ENCODE measurements around the gene MPC1.
"Not testable (repeated sequence)": the region's sequence is repeated elsewhere in the genome, so short reads cannot be mapped to it uniquely, and the experiment has no call there.

Gene MPC1

GRCh38 chr6:166369782-166370181 is 13.0 kb downstream of the MPC1 start:
- H3K36me3 ChIP-seq = peaks cover 3% of the 10 kb centered on the region; the same call in 1 of the 2 replicates
- TF ChIP-seq CTCF (IDR thresholded peaks at IDR 0.05; ENCODE audit: low read depth, low read length) = no peak
- DNase-seq = no peak
- H3K27me3 ChIP-seq = no peaks in the 10 kb centered on the region
- H3K4me1 ChIP-seq = no peaks in the 10 kb centered on the region
- no peak overlapping the region for H3K4me3 ChIP-seq (ENCODE audit: low read depth, low read length)
- no peaks in the 10 kb centered on the region for H3K9me3 ChIP-seq

GRCh38 chr6:166366921-166367320 is 15.8 kb downstream of the MPC1 start:
- H3K27me3 ChIP-seq = no peaks in the 10 kb centered on the region
- peaks cover 6% of the 10 kb centered on the region; the same call in 1 of the 2 replicates for H3K36me3 ChIP-seq

GRCh38 chr6:166365806-166366205 is 16.9 kb downstream of the MPC1 start:
- Histone ChIP-seq H3K4me1 (peaks cover 4% of the 10 kb centered on the region; the same call in 1 of the 2 replicates), H3K27me3 (no peaks in the 10 kb centered on the region), H3K9me3 (no peaks in the 10 kb centered on the region), H3K36me3 (peaks cover 6% of the 10 kb centered on the region; the same call in 1 of the 2 replicates), H3K4me3 (ENCODE audit: low read depth, low read length) (no peak overlapping the region)
- DNase-seq = no peak
- no peak for TF ChIP-seq CTCF (IDR thresholded peaks at IDR 0.05; ENCODE audit: low read depth, low read length)

More at GRCh38 chr6:166366921-166367320, 15.8 kb downstream of the MPC1 start:
- Histone ChIP-seq H3K4me3 (ENCODE audit: low read depth, low read length) (no peak overlapping the region), H3K4me1 (no peaks in the 10 kb centered on the region), H3K9me3 (no peaks in the 10 kb centered on the region)
- TF ChIP-seq CTCF (IDR thresholded peaks at IDR 0.05; ENCODE audit: low read depth, low read length) = no peak
- DNase-seq = no peak

GRCh38 chr6:166365221-166365620 is 17.5 kb downstream of the MPC1 start:
- Histone ChIP-seq H3K4me1 (peaks cover 4% of the 10 kb centered on the region; the same call in 1 of the 2 replicates), H3K36me3 (peaks cover 6% of the 10 kb centered on the region; the same call in 1 of the 2 replicates), H3K27me3 (no peaks in the 10 kb centered on the region), H3K9me3 (no peaks in the 10 kb centered on the region), H3K4me3 (ENCODE audit: low read depth, low read length) (no peak overlapping the region)
- no peak for TF ChIP-seq CTCF (IDR thresholded peaks at IDR 0.05; ENCODE audit: low read depth, low read length)
- no peak for DNase-seq

- no peak for TF ChIP-seq CTCF (IDR thresholded peaks at IDR 0.05; ENCODE audit: low read depth, low read length)
- H3K36me3 ChIP-seq = peaks cover 6% of the 10 kb centered on the region; the same call in 1 of the 2 replicates
- no peak for DNase-seq
- H3K4me3 ChIP-seq (ENCODE audit: low read depth, low read length) = no peak overlapping the region
- H3K27me3 ChIP-seq = no peaks in the 10 kb centered on the region
- H3K4me1 ChIP-seq = peaks cover 4% of the 10 kb centered on the region; the same call in 1 of the 2 replicates
- H3K9me3 ChIP-seq = no peaks in the 10 kb centered on the region
Observed at GRCh38 chr6:166364456-166364855, 18.3 kb downstream of the MPC1 start.

- not testable (repeated sequence) for H3K4me3 ChIP-seq (ENCODE audit: low read depth, low read length); H3K4me1 ChIP-seq; H3K36me3 ChIP-seq; H3K27me3 ChIP-seq; DNase-seq; H3K9me3 ChIP-seq
Observed at GRCh38 chr6:166362427-166362826, 20.3 kb downstream of the MPC1 start.

- TF ChIP-seq CTCF (IDR thresholded peaks at IDR 0.05; ENCODE audit: low read depth, low read length) = no peak
- Histone ChIP-seq H3K27me3 (no peaks in the 10 kb centered on the region), H3K4me3 (ENCODE audit: low read depth, low read length) (no peak overlapping the region), H3K36me3 (0 out of 2 replicates have a peak, but pooled peaks cover 6% of the 10 kb centered on the region), H3K9me3 (no peaks in the 10 kb centered on the region), H3K4me1 (peaks cover 4% of the 10 kb centered on the region; the same call in 1 of the 2 replicates)
- DNase-seq = no peak
Observed at GRCh38 chr6:166361077-166361429, 21.7 kb downstream of the MPC1 start.

Data from BE2C (cell line).